Raji (cell line): ENCODE measurements around the gene AHDC1.

ENCODE experiments used
- POLR2A ChIP-seq: IDR thresholded peaks from 2 replicates; pipeline ENCODE4 v1.6.1; 2011; ENCODE audit warnings: low read depth, low read length, control low read depth; ENCODE audit not compliant: insufficient read depth

Gene AHDC1

DNA sequence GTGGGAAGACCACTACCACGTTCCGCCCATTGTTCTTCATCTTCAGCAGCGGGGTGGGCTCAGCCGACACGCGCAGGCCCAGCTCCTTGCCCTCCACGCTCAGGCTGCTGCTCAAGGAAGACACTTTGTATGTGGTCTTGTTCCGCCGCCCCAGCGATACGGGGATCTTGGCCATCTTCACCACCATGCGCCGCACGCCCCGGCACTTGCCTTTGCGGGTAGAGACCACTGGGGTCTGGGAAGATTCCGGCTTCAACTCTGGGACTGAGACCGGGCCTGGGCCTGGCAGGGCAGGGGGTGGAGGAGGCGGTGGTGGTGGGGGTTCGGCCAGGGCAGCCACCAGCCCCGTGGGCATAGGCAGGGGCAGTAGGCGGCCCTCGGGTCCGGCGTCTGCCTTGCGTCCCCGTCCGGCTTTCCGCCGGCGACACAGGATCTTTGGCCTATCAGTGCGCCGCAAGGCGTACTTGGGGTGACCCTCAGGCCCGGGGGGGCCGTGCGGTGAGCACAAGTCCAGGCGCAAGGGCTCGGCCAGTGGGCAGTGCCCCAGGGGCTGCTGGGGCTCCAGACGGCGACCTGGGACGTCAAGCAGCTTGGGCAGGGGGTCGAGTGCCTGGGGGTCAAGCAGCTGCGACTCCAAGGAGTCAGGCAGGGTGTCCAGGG is 53.3 kb downstream of the AHDC1 start:
- no peak for TF ChIP-seq POLR2A

DNA sequence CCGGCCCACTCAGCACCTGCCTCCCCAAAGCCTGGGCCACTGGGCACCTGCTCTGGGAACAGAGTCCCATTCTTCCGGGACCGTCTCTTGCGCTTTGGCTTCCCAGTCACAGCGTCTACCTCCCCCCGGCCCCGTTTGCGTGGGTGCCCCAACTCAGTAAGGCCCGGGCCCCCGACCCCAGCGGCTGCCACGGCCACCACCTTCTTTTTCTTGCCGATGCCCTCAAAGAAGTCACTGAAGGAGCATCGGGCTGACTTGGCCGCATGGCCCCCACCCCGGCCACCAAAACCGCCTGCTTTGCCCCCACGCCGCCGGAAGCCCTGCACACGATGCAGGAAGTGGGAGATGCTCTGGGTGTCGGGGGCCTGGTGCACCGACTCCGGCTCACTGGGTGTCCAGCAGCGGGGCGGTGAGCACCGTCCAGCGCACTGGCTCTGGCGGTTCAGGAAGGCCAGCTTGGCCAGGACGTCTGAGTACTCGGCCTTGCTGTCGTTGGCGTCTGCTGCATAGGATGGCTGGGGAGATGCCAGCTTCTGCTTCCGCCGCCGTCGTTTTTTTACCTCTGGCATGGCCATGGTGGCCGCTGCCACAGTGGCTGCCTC is 54.0 kb downstream of the AHDC1 start:
- no peak for TF ChIP-seq POLR2A

DNA sequence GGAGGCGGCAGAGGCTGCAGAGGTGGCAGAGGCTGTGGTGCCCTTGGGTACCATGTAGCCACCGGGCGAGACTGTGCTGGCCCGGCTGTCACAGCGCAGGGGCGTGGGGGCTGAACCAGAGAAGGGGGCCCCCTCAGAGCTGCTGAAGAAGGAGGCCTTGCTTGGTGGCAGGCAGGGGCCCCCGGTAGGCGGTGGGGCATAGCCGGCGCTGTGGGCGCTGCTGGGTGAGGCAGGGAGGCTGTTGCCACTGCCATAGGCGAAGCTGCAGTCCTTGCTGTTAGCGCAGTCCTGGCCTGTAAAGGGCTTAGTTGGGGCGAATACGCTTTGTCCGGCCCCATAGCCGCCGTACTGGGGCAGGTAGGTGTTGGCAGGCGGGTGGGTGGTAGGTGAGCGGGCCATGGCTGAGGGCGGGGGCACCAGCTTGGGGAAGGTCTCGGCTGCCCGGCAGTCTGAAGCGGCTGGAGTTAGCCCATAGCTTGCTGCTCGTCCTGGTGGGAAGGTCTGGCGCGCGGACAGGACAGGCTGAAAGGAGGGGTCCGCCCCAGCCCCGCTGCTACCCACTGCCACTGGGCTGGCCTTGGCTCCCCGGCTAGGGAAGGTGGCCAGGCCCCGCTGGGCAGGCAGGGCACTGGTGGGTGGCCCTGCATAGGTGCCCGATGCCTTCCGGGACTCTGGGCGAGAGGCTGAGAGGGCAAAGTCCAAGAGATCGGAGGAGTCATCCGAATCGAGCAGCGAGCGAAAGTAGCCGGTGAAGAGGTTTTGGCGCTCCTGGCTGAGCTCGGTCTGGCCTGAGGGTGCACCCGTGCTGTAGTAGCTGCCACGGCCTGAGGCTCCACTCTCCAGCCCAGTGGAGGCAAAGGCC is 54.9 kb downstream of the AHDC1 start:
- no peak for TF ChIP-seq POLR2A

DNA sequence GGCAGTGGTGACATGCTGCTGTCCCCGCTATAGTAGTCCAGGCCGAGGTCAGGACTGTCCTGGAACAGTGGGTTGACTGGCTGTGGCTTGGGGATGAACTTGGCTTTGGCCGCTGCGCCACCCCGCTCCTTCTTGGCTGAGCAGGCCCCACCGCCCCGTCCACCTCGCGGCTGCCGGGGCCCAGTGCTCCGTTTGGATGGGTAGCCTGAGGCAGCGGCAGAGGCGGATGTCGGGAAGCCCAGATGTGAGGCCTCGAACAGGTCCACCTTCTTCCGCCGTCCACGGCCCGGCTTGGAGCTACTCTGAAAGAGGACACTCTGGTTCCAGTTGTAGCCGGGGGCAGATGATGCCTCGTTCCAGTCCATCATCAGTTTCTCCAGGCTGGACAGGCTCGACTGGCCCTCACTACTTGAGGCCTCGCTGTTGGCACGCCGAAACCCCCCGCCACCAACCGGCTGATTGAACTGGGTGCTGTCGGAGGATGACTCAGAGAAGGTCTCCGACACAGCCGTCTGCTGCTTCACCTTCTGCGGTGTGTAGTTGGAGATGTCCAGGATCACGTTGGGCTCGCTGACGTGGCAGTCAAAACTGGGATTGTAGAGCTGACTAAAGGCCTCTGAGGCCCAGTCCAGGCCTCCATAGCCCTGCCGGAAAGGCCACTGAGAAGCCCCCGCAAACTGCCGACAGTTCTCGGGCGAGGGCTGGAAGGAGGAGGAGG is 55.6 kb downstream of the AHDC1 start:
- no peak for TF ChIP-seq POLR2A

DNA sequence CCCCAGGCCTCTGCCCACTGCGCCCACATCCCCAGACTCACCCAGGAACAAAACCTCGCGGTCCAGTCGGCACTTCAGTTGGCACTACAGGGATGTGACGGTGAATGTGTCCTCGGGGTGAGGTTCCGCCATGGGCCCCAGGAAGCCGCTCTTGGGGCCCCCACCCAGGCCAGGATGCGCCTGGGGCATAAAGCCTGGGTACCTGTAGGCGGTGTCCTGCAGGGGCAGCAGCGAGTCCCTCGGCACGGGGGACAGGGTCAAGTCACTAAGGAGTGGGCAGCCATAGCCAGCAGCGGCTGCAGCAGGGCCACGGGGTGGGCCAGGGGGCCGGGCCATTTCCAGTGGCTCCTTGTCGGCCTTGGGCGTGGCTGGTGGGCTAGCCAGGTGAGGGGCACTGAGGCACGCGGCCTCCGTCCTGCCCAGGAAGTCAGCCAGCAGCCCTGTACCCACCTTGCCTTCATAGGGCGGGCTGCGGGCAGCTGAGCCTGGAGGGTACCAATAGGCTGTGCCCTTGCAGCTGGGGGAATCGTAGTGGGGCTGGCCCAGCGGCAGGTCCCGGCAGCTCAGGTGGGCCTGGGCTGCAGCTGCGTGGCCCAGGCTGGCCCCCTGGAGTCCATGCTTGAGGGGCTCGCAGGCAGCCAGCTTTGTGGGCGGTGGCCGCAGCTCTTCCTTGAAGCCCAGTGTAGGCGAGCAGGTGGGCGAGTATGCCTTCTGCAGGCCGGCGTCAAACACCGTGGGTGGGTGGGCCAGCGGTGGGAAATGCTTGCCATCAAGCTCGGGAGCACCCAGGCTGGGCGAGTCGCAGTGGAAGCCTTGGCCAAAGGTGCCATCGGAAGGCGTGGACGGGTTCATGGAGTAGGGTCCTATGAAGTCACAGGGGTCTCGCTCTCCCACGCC is 56.5 kb downstream of the AHDC1 start:
- no peak for TF ChIP-seq POLR2A

DNA sequence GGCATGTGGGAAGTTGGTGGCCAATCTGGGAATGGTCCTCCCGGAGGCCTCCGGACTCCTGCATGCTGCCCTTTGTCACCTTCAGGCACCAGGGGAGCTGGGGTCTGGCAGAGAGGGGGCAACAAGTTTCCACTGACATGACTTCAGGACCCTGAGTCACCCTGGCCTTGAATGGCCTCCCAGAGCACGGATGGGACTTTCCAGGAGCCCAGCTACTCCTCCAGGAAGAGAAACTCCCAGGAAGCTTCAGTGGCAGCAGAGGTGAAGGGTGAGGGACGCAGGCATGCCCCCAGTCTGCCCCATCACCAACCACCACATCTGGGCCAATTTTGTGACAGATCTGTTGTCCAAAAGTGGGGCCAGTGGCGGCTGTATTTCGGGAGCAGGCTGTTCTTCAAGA is 58.1 kb downstream of the AHDC1 start:
- no peak for TF ChIP-seq POLR2A

DNA sequence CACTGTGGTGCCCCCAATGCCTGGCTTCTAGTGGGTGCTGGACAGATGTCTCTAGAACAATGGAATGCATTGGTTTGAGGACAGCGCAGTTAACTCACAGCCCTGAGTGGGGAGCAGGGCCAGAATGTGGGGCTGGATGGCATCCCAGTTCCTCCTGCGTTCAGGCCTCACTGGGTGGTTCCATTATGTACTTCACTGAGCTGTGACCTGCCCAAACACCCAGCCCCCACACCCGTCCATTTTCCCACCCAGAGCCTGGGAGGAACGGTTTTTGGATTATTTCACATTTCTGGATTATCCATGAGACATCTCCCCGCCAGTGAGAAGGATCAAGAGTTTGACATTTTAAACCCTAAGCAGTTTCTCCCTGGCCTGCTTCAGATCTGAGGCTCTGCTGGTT is 58.7 kb downstream of the AHDC1 start:
- TF ChIP-seq POLR2A = no peak

DNA sequence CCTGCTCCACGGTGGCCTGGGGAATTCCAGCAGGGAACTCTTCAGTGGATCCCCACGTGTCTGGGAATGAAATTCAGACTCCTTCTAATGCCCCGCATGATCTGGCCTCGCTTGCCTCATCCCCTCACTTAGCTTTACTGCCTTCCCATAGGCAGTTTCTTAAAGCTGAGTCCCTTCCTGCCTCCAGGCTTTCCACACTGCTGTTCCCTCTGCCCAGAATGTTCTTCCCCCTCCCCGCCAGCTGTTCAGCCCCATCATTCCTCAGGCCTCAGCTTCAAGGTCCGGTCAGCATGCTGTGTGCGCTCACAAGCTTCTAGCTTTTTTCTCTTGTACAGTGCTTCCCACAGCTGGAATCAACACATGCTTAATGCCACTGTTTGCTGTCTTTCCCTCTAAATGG is 59.1 kb downstream of the AHDC1 start:
- TF ChIP-seq POLR2A = no peak

DNA sequence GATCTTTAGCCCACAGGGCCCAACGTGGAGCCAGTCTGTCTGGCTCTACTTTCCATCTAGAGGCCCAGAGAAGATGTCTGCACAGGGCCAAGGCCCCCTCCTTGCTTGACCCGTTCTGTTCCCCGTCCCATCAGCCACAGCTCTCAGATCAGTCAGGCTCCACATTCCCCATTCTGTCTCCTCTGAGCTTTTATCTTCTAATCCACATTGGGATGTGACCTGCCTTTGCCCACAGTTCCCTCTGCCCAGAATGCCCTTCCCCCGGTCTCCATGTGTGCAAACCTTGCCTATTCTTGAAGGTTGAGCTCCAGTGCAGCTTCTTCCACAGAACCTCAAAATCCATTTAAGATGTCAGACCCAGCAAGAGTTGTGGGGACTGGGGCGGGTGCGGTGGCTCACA is 60.7 kb downstream of the AHDC1 start:
- TF ChIP-seq POLR2A = no peak

DNA sequence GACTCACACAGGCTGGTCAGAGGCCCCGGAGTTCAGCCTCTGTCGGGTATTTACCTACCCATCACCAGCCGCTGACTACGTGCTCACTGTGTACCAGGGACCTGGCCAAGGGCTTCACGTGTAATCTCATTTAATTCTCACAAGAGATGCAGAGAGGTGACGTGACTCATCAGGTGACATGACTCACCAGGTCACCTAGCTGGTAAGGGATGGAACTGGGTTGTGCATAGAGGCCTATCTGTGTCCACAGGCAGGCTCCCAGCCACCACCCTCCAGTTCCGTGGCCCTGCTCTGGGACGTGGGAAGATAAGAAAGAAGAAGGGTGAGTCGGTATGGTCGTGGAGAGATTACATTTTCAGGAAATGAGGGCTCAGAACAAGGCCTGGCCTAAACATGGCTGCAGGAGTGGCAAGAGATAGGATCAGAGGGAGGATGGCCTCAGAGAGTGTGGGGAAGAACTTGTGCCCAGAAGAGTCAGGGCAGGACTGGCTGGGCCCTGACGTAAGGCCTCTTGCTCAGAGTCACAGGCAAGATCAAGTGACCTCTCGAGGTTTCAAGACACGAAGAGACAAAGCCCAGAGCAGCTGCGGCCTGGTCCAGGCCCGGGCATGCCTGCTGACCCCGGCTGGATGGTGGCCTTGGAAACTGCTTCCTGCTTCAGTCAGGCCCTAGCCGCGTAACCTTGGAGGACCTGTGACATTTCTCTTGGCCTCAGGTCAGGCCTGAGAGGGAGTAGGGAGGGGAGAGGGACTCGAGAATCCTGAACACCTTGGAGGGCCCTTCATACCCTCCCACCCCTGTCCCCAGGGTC is 61.3 kb downstream of the AHDC1 start:
- TF ChIP-seq POLR2A = no peak

DNA sequence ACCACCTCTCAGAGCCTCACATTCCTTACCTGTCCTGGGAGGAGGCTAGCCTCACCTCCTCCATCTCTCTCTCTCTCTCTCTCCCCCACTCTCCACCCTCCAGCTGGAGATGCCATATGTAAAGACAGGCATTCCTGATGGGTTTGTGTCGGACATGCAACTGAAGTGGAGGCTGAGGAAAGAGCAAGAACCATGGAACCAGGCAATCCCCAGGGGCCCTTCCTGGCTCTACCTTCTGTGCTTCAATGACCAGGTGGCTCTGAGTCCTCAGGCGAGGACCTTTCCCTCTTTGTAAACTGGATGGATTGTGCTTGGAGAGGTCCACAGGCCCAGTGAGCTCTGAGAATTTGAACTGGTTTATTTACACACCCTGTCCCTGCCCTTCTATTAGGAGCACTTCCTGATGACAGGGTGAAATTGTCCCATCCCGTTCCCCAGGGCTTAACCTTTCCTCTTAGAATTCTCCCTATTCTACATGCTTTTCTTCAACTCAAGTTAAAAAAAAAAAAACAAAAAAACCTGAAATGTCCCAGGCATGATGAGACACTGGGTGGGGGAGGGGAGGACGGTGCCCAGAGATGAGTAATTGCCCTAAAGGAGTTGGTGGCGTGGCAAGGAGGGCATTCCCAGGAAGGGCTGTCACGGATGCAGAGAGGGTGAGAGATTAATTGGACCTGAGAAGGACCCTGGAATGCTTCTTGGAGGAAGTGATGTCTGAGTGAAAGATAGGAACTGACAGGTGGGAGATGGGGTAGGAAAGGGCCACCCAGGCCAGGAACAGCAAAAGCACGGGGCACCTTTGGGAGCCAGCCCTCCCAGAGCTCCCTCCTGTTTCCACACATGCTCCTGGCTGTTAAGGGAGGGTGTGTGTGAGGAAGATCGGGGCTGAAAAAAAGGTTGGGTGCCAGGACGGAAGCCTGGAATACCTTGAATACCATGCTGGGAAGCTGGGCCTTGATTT is 63.8 kb downstream of the AHDC1 start:
- TF ChIP-seq POLR2A = no peak

DNA sequence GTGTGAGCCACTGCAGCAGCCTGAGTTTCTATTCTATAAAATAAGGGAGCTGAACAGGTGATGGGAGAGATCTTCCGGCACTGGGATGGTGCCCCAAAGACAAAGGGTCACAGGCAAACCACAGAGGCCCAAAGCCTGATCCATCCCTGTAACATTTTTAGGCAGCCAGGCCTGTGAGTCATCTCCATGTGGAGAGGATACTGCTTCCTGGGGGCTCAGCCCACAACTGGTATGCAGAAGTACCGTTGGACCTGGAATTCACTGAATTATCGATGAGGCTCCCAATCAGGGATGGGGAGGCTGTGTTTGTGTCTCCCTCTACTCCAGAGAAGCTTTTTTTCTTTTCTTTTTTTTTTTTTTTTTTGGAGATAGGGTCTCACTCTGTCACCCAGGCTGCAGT is 65.2 kb downstream of the AHDC1 start:
- TF ChIP-seq POLR2A = no peak

DNA sequence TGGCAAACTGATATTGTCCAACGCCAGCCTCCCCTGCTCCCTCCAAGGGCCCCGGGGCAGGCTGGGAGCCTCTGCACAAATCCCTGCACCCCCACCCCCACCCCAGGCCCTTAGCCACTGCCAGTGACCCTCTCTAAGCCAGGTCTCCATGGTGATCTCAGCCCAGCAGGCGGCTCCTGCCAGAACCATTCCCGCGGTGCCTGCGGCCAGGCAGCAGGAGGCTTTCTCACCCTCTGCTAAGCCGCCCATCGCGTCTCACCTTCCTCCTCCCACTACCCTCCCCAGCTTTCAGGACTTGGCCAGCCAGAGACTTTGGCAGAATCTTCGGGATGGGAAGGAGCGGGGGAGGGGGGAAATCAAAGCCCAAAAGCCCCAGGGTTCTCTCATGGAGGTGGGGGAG is 67.2 kb downstream of the AHDC1 start:
- TF ChIP-seq POLR2A = no peak
